Ureter (tissue), 1 donor: ENCODE data around the gene CCR6. TPM values are rescaled to one million over a fixed set of nuclear protein-coding genes. Genes with fewer than 3 reads are reported as not detected.
"Not testable (repeated sequence)": the region's sequence is repeated elsewhere in the genome, so short reads cannot be mapped to it uniquely, and the experiment has no call there.

Experiments
- DNase-seq: peaks from one replicate; pipeline ENCODE4 v3.0.0-alpha.2; 2020; ENCODE audit warnings: low spot score
- total RNA-seq: library from RNA; stranded (reverse); gene quantifications from one replicate; pipeline ENCODE4 v1.2.4, GENCODE V29; 2023
- donor health status: DM: yes; HTN: yes; CAD: no.

CCR6 gene
- total RNA-seq: not detected

DNA sequence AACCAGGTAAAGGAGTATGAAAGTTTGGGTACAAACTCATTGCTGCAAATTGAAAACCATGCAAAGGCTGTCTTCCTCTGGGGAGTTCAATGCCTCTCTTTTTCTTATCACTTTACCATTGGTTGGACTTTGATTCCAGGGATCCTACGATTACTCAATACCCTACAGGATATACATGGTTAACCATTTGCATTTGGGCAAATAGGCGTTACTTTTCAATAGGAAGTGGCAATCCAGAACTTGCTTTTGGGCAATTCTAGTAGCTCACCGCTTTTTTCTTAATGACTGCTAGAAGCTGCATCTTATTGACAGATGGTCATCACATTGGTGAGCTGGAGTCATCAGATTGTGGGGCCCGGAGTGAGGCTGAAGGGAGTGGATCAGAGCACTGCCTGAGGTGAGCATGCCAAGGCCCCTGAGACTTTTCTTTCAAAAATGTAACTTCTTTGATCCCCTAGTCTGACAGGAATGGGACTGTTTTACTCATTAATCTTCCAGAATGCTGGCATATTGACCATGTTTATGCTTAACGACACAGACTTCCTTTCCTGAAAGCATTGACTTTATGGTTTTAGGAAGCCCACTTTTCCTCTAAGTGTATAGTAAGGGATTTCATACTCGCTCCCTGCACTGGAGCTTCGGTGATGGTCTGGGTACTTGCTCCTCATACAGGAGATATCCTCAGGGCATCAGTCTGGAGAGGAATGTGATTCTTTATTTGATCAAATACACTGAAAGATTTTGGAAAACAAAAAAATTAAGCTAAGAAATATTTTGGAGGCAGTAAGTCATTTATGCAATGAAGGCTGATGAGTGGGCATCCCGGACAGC is at the start of gene CCR6:
CCR6 (plus strand) TSS at position 270 of the 831 bp plus-strand sequence. CDS start 13,039 bp downstream, outside the sequence.
- DNase-seq: no peak

DNA sequence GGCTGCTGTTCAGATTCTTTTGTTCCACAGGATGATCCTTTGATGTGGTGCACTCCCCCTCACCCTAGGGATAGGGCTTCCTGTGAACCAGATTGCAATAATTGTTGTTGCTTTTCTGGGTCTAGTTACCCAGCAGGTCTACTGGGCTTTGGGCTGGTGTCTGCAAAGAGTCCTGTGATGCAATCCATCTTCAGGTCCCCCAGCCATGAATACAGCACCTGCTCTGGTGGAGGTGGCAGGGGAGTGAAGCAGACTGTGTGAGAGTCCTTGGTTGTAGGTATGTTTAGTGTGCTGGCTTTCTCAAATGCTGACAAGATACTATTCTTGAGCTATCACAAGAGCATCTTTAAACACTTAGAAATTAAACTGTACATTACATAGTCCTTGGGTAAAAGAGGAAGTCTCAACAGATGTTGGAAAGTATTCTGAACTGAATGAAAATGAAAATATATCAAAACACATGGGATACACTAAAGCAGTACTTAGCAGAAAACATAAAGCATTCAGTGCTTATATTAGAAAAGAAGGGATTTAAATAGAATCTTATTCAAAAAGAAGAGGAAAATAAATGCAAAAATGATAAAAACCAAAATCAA is 49.1 kb upstream of the CCR6 start:
- DNase-seq: no peak

DNA sequence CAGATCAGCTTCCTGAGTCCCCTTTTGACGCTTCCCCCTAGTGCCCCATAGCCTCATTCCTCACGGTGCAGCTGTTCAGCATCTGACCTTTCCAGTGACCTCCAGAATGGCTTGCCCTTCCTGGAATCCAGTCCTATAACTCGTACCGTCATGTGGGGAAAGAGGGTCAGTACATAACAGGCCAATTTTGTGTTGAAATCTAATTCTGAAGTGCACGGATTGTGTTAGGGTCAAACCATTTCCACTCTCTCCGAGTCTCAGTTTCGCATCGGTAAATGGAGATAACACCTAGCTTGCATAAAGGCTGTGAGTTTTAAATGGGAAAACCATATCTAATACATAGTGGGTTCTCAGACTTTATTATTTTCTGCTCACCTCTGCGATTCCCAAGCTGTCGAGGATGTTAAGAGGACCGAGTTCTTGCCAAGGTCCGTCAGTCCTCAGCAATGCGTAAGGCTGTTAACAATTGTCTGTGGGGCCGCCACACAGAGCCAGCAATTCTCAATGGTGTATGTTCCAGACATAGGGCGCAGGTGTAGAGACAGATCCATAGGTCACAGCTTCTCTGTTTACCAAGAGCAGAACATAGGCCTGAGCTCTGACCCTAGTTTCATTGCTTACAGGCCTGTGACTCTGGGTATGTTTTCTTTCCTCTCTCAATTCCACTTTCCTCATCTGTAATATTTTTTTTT is 45.5 kb upstream of the CCR6 start:
- no peak for DNase-seq

DNA sequence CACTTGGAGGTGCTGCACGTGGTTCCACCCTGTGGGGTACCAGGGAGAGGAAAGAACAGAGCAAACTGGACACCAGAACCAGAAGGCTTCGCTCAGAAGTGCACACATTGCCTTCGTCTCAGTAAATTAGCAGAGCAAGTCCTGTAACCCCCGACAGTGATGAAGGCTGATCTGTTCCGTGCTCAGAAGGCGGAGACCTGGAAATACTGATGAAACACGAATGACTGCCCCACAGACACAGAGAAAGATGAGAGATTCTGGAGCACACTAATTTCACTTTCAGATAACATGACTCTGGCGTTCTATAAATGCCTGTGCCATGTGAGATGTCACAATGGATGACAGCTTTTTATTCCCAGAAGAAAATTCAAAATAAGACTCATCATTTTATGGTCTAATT is 44.2 kb upstream of the CCR6 start:
- no peak for DNase-seq

DNA sequence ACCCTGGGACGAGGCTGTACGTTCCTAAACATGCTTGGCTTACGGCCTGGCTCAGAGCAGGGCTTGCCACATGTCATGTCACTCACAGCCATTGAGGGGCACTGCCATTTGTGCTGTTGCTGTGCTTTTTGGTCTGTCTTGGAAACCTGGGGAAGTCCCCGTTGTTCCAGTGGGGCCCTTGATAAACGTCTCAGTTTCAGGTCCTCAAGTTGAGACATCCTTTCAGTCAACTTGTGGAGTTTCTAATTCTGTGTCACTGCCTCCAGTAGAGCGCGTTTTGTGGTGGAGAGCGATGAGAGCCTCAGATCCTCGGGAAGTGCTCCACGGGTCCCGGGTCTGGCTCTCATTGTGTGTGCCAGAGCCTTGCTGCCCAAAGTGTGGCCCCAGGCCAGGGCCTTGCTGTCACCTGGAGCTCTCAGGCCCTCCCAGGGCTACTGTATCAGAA is 43.0 kb upstream of the CCR6 start:
- no peak for DNase-seq

DNA sequence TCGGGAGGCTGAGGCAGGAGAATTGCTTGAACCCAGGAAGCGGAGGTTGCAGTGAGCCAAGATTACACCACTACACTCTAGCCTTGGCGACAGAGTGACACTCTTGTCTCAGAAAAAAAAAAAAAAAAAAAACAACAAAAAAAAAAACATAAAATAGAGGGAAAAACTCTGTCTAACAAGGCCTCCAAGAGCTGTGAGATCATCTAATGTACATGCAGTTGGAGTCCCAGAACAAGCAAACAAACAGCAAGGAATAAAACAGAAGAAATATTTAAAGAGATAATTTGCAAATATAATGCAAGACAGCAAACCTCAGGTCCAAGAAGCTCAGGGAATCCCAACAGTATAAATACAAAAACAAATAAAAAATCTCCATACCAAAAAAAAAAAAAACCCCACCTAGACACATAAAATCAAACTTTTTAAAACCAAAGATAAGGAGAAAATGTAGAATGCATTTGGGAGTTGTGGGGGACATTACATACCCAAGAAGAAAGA is 35.0 kb upstream of the CCR6 start:
- no peak for DNase-seq

DNA sequence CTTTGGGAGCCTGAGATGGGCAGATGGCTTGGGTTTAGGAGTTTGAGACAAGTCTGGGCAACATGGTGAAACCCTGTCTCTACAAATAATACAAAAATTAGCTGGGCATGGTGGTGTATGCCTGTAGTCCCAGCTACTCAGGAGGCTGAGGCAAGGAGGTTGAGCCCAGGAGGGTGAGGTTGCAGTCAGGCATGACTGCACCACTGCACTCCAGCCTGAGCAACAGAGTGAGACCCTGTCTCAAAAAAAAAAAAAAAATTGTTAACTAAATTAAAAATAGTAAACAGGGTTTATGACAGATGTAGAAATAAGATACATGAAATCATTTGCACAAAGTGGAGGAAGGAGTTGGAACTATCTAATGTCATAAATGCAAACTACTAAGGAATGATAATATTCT is 34.2 kb upstream of the CCR6 start:
- not testable (repeated sequence) for DNase-seq

DNA sequence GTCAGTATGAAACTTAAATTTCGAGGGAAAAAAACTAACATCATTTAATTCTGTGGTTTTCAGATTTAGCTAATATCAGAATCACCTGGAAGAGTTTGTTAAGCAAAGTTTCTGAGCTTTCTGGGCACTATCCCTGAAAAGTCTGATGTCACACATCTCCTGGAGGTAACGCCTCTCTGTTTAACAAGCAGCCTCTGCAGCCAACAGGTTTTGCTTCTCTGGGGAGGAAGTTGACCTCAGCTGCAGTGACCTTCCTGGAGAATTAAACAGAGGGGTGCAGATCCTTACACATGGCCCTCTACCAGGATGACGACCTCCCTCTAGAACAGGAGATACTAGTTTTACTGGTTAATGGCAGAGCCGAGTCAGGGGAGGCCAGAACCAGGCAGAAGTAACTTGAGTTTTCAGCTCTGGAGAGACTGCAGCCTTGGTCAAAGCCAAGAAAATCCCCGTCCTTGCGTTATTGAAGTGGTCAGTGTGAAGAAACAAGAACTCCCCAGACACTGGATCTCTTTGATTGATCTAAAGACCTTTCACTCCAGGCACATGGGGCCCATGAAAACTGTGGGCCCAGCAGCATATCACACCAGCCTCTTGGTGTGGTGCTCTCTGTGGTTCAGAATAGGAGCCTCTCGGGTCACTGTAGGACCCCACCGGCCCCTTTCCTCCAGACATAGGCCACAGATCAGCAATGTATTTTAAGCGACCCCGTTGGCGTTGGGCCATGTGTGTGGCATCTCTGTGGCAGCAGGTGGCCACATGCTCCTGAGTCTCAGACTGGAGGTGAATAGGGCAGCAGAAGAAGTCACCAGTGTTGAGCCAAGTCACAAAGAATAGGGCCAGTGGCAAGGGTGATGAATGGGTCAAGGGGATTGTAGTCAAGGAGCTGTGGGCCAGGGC is 33.4 kb upstream of the CCR6 start:
- no peak for DNase-seq

DNA sequence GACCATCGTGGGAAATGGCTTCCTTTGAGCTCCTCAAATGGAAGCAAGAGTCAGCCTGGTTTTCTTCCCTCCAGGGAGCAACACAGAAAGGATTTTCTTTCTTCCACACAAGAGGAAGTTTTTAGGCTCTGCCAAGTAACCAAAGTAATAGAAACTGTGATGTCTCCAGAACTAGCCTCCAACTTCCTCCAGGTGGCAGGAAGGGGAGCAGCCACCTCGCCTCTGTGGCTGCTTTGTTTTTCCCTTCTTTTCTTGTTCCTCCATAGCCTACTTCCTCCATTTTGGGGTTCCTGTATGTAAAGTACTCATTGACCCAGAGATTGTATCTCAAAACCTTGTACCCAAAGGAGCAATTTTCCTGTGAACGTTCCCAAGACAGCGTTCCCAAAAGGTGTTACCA is 32.7 kb upstream of the CCR6 start:
- no peak for DNase-seq

DNA sequence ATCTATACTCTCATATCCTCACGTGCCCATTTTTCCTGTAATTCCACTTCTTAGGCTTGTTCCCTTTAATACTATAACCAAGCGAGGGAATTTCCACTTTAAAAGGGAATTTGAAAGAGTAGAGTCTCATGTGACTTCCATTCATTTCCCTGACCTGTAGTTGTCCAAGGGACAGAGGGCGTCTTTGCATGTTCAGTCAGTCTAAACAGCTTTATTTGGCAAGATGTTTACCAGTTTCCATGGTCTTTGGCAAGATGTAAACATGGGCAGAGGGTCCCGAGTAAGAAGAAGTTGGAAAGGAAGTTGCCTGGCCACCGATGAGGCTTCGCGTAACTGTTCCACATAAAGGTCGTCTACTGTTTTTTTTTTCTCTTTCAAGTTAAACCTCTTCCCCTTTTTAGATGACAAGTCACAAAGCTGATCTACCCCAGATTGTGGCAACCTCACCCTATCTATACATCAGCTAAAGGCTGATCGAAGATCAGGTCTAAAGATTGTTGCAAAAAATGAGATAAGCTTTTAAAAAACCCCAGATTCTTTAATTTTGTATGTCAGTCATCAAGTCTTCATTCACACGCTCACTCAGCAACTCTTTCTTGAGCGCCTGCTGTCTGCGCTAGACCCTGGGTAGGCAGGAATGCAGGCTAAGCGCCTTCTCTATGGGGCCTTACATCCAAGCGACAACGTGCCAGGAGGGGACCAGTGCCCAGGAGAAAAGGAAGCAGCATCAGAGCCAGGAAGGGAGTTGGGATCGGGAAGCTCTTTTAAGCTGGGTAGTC is 31.7 kb upstream of the CCR6 start:
- DNase-seq: no peak

DNA sequence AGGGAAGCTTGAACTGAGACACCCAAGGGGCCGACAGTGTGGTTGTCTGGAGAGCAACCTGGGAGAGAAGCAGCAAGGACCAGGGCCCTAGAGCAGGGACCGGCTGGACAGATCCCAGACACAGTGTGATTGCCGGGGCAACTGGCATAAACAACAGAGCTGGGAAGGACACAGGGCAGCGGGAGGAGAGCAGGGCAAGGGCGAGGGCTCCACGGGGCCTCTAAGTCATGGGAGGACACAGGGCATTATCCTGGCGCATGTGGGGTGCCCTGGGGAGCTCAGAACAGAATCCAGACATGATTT is 31.1 kb upstream of the CCR6 start:
- no peak for DNase-seq

DNA sequence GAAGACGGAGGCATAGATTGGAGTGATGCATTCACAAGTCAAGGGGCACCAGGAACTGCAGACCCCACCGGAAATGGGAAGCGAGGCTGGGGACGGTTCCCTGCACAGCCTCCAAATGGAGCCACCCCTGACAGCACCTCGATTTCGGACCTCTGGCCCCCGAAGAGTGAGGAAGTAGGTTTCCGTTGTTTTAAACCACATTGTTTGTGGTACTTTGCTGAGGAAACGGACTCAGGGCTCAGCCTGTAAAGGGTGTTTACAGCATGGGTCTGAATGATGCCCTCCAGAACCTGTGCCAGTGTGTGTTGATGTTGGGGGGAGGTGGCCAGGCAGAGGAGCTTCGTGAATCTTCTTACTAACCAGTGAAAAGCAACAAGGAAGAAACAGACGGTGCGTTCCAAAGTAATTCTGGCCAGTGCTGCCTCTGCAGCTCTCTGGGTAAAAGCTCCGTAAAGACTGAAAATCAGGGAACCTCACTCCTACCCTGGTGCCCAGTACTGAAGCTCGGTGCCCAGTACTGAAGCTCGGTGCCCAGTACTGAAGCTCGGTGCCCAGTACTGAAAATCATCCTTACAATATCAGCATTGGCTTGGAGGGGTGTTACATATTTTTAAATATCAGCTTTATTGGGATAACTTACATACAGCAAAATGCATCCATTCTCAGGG is 30.1 kb upstream of the CCR6 start:
- DNase-seq: no peak

DNA sequence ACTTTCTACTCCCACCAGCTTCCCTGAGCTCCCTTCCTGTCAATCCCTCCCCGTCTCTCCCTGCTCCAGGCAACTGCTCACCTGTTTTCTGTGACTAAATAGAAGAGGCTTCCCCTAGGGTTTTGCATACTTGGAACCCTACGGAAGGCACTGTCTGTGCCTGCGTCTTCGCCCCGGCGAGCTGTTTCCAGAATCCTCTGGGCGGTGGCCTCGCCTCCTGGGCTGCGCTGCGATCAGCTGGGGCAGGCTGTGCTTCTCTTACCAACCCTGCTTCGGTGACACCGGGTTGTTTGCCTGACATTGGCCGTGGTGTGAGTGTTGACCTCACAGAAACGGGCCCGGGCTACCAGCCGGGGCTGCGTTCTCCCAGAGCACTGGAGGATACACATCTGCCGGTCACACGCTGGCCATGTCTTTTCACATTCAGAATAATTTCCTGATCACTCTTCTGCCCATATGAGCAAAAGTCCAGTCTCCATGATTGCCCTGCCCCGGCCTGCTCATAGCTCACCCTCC is 29.4 kb upstream of the CCR6 start:
- DNase-seq: no peak

DNA sequence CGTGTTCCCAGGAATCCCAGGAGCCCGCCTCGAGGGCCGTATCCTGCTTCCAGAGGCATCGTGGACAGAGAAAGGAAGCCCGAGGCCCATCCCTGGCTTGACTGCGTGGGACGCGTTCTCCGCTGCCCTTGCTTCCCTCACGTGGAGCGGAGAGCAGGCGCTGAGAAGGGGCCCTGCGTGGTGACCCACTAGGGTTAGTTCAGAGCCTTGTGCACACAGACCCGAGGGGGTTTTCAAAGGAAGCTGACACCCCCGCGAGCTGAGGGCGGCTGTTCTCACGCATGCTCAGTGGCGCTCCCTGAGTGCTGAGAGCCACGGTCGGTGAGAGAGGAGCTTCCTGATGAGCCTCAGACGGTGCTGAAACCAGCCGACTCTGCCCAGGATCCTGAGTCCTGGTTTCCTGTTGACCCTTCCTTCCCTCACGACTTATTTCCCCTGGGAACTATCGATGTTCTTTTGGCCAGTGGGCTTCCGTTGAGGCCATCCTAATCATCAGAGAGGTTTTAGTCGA is 28.9 kb upstream of the CCR6 start:
- DNase-seq: no peak

DNA sequence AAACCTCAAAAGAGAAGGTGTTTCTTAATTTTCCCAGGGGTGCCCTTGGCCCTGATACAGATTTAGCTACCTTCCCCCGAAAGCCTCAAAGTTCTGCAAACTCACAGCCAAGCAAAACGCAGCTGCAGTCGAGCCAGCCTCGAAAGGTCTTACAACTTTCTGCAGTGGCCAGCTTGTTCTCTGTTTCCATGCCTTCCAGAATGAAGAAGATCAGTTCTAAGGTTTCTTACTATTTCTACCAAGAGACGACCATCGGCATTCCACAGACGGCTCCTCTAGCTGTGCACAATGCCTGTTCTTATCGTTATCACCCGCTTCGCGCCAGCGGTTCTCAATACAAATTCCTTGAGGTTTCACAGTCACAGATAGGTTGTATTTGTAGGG is 28.5 kb upstream of the CCR6 start:
- DNase-seq: no peak

DNA sequence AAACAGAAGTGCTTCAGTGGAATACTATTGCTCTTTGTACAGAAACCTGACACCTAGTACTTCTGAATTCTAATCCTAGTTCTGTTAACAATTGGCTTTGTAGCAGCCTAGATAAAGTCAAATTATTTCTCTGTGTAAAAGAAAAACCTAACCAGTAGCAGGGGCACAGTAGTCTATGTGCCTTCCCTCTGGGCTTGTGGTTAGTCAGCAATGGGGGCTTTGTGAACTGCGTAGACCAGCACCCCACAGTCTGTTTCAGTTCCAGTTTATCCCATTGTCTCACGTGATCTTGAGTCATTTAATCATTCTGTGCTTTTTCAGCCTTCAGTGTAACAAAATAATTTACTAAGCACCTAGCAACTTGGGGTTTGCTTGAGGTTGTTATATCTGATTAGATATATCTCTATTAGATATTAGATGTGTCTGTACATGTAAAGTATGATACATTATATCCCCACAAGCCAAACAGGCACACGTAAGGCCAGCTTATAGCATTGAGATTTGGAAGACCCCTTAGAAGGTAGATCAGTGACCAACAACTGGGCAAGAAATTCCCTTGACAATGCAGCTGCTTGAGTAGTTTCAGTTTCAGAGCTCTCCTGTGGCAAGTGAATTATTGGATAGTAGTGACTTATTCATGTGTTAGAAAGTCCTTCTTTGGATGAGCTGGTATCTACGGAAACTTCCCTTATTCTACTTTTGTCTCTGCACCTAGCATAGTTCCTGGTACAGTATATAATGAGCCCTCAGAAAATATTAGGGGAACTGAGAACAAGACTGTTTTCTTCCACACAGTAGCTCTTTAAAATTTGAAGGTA is 27.9 kb upstream of the CCR6 start:
- no peak for DNase-seq

DNA sequence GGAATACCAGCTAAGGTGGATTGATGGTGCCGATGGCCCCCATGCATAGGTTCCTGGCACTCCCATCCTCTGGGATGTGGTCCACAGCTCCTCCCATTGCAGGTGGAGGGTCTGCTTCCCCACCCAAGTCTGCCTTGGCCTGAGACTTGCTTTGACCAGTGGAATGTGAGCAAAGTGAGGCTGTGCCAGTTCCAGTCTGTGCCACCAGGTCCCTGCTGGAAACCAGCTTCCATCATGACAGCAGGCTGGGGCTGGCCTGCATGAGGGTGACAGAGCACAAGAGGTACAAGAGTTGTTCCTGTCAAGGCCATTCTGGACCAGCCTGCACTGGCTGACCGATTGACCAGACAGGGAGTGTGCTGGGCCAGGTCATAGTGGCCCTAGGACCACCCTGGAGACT is 27.0 kb upstream of the CCR6 start:
- no peak for DNase-seq

DNA sequence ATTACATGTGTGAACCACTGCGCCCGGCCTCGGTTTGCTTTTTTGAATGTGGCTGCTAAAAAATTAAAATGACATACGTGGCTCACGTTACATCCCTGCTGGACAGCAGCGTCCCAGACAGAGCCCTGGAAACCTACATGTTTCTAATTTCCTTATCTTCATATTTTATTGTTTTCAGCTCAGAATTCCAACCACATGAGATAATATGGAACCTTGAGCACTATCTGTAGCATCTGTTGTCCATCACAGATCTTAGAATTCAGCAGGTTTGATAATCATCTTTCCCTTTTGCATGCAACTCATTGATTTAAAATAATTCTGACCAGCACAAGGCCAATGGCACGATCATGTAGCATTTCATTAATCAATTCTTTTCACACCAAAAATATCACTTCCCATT is 25.9 kb upstream of the CCR6 start:
- no peak for DNase-seq

DNA sequence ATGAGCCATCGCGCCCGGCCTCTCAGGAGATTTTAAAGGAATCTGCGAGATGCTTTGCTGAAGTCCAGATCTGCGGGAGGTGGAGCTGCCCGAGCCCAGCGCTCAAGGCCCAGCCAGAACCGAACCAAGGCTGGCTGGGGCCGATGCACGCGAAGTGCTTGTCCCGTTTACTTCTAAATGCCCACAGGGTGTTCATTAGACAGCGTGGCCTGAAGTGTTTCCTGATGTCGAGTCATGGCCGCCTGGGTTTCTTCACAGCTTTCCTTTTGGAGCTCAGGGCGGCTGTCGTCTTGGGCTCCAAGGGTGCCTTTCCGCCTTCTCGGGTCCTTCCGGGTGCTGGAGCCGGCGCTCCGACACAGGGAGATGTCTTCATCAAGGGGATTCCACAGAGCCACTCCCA is 25.1 kb upstream of the CCR6 start:
- DNase-seq: no peak
